ENCODE data around the gene CMSS1.

DNA sequence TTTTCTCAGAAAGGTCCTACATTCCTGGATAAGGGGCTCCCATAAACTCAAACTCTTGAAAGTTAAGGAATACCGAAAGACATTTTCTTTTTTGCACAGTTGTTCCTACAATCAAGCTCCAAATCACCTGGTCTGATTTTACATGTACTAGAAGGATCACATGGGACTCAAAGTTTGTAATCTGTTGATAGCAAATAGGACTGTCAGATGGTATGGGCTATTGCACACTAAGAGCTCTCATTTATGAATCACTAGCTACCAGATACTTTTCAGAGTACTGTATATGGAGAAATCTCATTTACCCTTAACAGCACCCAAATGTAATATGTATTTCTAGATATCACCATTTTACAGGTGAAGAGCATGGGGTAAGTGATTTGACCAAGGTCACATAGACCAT, 49.5 kb upstream of the CMSS1 start:
- TF ChIP-seq, protein P1, sequence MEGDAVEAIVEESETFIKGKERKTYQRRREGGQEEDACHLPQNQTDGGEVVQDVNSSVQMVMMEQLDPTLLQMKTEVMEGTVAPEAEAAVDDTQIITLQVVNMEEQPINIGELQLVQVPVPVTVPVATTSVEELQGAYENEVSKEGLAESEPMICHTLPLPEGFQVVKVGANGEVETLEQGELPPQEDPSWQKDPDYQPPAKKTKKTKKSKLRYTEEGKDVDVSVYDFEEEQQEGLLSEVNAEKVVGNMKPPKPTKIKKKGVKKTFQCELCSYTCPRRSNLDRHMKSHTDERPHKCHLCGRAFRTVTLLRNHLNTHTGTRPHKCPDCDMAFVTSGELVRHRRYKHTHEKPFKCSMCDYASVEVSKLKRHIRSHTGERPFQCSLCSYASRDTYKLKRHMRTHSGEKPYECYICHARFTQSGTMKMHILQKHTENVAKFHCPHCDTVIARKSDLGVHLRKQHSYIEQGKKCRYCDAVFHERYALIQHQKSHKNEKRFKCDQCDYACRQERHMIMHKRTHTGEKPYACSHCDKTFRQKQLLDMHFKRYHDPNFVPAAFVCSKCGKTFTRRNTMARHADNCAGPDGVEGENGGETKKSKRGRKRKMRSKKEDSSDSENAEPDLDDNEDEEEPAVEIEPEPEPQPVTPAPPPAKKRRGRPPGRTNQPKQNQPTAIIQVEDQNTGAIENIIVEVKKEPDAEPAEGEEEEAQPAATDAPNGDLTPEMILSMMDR (IDR thresholded peaks at IDR 0.05), result no peak
- no peak for TF ChIP-seq EZH2 (IDR thresholded peaks at IDR 0.05)

Data from neural progenitor cell (in vitro differentiated cells).